GM19328 (cell line): ENCODE measurements around the gene NELFB.
"Not testable (repeated sequence)": the region's sequence is repeated elsewhere in the genome, so short reads cannot be mapped to it uniquely, and the experiment has no call there.

Experiments
- ATAC-seq: cut with Tn5 transposase; IDR thresholded peaks from one replicate; pipeline ENCODE4 v1.9.1; 2021; ENCODE audit warnings: mild to moderate bottlenecking, moderate library complexity; ENCODE audit not compliant: unreplicated experiment

NELFB gene

GRCh38 chr9:137245450-137246421 is 9.4 kb upstream of the NELFB start:
- no peak for ATAC-seq

- ATAC-seq = no peak
Measured at GRCh38 chr9:137247135-137247915, 7.8 kb upstream of the NELFB start.

DNA sequence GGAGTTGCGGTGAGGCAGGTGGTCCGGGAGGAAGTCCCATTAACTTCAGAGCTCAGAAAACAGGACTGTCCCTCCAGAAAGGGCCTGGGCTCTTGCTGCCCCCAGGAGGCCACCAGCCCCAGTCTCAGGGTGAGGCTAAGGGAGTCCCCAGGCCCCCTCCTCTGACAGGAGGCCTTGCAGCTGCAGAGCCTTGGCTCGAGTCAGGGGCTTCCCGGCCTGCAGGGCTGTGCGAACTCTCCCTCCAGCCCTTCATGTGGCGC is 7.3 kb upstream of the NELFB start:
- ATAC-seq = no peak

DNA sequence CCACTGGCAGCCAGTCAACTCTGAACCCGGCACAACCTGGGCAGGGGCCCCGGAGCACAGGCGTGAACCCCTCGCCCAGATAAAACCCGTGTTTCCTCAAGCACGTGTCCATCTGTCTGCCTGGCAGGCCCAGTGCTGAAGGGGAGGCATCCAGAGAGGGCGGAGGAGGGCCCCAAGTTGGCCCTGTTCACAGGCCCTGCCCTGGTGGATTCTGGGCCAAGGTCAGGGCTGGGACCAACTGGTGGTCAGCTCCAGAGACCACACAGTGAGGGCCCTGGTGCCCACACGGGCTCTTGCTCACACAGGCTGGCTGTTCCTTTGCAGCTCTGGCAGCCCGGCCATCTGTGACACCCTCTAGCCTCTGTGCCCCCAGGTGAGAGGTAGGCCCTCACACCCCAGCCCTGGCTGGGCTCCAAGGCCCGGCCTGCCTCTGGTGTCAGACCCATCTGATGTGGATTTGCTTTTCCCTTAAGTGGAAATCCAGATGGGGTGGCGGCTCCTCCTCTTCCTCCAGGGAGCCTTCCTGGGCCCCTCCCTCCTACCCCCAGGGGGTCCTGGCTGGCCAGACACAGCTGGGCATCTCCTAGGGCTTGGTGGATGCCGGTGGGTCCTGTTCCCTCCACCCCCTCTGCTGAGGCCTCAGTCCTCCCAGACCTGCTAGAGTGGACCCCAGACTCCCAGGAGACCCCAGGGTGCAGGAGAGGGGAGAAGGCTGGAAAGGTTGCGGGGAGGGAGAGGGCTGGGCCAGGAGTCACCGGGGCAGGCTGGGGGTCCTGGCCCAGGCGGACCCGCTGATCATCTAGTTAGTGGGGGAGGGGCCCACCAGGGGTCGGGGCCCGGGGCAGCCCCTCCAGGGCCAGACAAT is 4.6 kb upstream of the NELFB start:
- ATAC-seq = no peak

GRCh38 chr9:137251194-137251461 is 4.0 kb upstream of the NELFB start, which contains the start of gene STPG3:
Gene STPG3, plus strand, starts transcription at chr9:137251286. Its CDS starts 1 bp downstream, at chr9:137251287.
- ATAC-seq = no peak

DNA sequence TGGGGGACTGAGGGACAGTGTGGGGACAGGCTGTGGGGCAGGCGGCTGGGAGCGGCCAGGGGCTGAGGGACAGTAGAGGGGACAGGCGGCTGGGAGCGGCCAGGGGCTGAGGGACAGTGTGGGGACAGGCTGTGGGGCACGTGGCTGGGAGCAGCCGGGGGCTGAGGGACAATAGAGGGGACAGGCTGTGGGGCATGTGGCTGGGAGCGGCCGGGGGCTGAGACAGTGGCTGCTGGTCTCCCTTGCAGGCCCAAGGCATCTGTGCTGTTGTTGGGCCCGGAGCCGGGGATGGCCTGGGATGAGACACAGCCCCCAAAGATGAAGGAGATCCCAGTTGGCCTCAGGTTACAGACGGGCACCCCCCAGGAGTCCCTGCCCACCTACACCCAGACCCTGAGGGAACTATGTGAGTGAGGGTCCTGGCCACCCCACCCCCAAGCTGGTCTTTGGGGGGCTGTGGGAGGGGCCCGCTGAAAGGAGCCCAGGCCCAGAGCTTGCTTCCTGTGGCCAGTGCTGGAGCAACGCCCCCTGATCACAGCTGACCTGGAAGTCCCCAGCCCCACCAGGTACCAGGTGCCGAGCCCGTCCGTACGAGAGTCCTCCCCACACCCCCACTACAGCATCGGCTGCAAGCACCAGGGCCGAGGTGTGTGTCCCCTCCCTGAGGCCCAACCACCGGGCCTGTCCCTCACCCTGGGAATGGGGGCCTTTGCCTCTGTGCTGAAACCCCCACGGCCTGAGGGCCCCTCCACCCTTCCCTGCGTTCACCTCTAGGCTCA is 3.4 kb upstream of the NELFB start:
- no peak for ATAC-seq

DNA sequence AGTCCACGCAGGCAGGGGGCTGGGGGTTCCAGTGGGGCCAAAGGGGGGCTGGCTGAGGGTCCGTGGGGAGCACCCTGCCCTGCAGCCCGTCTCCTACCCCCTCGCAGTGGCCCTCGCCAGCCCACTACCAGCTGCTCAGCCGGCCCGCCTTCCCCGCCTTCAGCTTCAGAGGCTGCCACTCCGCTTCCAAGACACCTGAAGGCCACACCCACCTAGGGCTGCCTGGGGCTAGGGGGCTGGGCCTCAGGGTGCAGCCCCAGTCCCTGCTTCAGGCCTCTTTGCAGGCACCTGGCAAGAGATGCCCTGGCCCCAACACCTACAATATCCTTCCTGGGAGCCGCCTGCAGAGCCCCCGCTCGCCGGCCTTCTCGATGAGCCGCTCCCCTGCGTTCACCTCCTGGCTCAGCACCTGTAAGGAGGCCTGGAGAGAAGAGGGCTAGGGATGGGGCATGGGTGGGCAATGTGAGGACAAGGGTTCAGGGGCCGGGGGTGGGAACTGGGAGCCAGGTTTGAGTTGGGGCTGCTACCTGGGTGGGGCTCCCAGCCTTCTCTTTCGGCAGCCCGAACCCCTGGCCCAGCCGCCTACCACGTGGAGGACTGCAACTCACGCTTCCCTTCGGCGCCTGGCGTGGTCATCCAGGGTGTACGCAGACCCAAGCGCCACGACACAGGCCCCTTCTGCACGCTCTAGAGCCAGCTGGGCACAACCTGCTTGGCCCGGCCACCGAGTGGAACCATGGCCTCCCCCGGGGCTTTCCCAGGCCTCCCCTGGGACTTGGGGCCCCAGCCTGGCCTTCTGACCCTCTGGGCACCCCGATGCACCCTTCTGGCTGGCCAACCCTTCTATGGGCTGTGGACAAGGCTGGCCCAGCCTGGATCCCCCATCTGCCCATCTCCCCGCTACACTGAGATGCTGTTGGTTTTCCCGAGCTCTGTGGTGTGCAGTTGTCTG is 2.3 kb upstream of the NELFB start:
- no peak for ATAC-seq

GRCh38 chr9:137253717-137254623 is 1.2 kb upstream of the NELFB start:
- no peak for ATAC-seq

GRCh38 chr9:137255448-137256114 is 454 bp downstream of the NELFB start:
- no peak for ATAC-seq

- no peak for ATAC-seq
Measured at GRCh38 chr9:137256362-137256761, 1.2 kb downstream of the NELFB start.

- no peak for ATAC-seq
Measured at GRCh38 chr9:137256856-137257255, 1.7 kb downstream of the NELFB start.

DNA sequence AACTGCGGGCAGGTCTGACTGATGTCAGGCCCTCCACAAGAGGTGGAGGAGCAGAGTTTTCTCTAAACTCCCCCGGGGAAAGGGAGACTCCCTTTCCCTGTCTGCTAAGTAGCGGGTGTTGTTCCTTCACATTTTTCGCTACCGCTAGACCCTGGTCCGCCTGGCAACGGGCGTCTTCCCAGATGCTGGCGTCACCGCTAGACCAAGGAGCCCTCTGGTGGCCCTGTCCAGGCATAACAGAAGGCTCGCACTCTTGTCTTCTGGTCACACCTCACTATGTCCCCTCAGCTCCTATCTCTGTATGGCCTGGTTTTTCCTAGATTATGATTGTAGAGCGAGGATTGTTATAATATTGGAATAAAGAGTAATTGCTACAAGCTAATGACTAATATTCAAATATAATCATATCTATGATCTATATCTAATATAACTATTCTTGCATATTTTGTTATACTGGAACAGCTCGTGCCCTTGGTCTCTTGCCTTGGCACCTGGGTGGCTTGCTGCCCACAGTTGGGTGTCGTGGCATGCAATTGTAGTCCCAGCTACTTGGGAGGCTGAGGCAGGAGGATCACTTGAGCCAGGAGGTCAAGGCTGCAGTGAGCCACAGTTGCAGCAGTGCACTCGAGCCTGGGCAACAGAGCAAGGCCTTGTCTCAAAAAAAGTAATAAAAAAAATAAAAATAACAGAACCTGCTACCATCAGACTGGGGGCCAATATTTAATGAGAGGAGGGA is 7.2 kb downstream of the NELFB start:
- not testable (repeated sequence) for ATAC-seq

DNA sequence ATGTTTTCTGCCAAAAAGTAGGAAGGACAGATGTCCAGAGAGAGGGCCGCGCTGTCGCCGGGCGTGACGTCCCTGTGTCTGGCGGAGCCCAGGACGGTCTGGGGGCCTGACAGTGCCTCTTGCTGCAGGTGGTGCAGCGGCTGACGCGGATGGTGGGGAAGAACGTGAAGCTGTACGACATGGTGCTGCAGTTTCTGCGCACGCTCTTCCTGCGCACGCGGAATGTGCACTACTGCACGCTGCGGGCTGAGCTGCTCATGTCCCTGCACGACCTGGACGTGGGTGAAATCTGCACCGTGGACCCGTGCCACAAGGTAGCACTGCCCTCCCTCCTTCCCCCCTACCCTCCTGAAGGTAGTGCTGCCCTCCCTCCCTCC is 7.8 kb downstream of the NELFB start:
- no peak for ATAC-seq

DNA sequence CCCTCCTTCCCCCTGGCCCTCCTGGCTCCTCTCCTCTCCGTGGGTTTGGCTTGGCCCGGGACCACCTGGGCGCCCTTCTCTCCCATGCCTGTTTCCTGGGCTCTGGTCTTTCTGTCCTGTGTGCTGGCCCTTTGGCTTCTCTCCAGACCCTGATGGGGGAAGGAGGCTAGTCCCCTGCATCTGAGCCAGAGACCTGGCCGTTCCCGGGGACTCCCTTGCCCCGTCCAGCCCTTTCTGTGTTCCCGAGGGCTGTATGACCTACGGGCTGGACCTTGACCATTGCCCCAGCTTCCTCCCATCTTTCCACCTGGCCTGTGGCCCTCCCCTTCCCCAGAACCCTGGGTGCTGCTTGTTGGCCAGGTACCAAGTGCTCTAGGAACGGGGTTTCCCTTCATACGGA is 8.4 kb downstream of the NELFB start:
- ATAC-seq = no peak

DNA sequence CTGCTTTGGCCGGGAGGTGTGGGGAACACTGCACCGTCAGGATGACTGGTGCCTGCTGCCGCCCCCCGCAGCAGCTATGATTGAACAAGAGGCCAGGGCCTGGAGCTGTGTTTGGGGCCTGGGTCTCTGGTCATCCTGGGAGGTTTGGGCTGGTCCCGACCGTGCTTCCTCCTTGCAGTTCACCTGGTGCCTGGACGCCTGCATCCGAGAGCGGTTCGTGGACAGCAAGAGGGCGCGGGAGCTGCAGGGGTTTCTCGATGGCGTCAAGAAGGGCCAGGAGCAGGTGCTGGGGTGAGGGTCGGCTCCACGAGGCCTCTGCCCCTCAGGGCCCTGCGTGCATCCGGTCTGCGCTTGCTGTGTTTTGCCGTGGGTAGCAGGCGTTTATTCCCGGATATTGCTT is 8.9 kb downstream of the NELFB start:
- ATAC-seq = no peak

- ATAC-seq = no peak
Measured at GRCh38 chr9:137265496-137266161, 10.5 kb downstream of the NELFB start.

DNA sequence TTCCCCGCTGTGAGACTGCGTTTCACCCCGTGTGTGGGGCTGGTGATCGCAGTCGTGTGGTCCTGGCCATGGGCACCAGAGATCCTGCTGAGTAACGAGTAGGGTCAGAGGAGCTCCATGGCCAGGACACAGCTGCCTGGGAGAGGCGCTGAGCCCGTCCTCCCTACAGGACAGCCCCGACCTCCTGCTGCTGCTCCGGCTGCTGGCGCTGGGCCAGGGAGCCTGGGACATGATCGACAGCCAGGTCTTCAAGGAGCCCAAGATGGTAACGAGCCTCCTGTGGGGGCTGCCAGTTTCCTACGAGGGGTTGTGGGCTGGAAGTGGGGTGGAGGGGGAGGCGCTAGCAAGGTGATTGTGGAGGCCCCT is 11.0 kb downstream of the NELFB start:
- no peak for ATAC-seq
